ENCODE data around the gene RAB35.
"Not testable (repeated sequence)": the region's sequence is repeated elsewhere in the genome, so short reads cannot be mapped to it uniquely, and the experiment has no call there.

The RAB35 gene

GRCh38 chr12:120061575-120062214, 54.9 kb downstream of the RAB35 start:
- no peak for DNase-seq (ENCODE audit: low read depth in 1 of 2, low spot score in 1 of 2)

GRCh38 chr12:120060717-120061116, 55.8 kb downstream of the RAB35 start:
- no peak for DNase-seq (ENCODE audit: low read depth in 1 of 2, low spot score in 1 of 2)

- no peak for DNase-seq (ENCODE audit: low read depth in 1 of 2, low spot score in 1 of 2)
Observed at GRCh38 chr12:120060196-120060595, 56.4 kb downstream of the RAB35 start.

GRCh38 chr12:120056739-120057138, 59.8 kb downstream of the RAB35 start:
- DNase-seq (ENCODE audit: low read depth in 1 of 2, low spot score in 1 of 2), result no peak

GRCh38 chr12:120055231-120056000, 61.1 kb downstream of the RAB35 start:
- DNase-seq (ENCODE audit: low read depth in 1 of 2, low spot score in 1 of 2), result no peak

- no peak for DNase-seq (ENCODE audit: low read depth in 1 of 2, low spot score in 1 of 2)
Observed at GRCh38 chr12:120054293-120054692, 62.3 kb downstream of the RAB35 start.

GRCh38 chr12:120051535-120051934, 65.0 kb downstream of the RAB35 start:
- no peak for DNase-seq (ENCODE audit: low read depth in 1 of 2, low spot score in 1 of 2)

GRCh38 chr12:120049426-120049825, 67.1 kb downstream of the RAB35 start:
- DNase-seq (ENCODE audit: low read depth in 1 of 2, low spot score in 1 of 2), result no peak

GRCh38 chr12:120048263-120048662, 68.3 kb downstream of the RAB35 start:
- DNase-seq (ENCODE audit: low read depth in 1 of 2, low spot score in 1 of 2), result no peak

GRCh38 chr12:120047072-120047471, 69.5 kb downstream of the RAB35 start:
- DNase-seq (ENCODE audit: low read depth in 1 of 2, low spot score in 1 of 2), result no peak

GRCh38 chr12:120045367-120045766, 71.2 kb downstream of the RAB35 start:
- not testable (repeated sequence) for DNase-seq (ENCODE audit: low read depth in 1 of 2, low spot score in 1 of 2)
